HepG2 (cell line): Measurements from ENCODE around the gene VWA1. TPM values are rescaled to one million over a fixed set of nuclear protein-coding genes. Genes with fewer than 3 reads are reported as not detected.

Experiments used
- ATF7 ChIP-seq, 2 experiments: fragments of 450-650 bp in 1 of 2; sonication (generic) in 1 of 2; formaldehyde crosslinking in 1 of 2; IDR thresholded peaks; 2 replicates each; pipeline versions ENCODE4 v1.4.0 to v1.6.1; 2016 to 2020; ENCODE audit warnings: antibody characterized with exemption in 1 of 2, mild to moderate bottlenecking in 1 of 2, missing genetic modification reagents in 1 of 2
- EHMT2 ChIP-seq: fragments of 200-600 bp; sonication (generic); IDR thresholded peaks from 2 replicates; pipeline ENCODE4 v1.7.0; 2017; ENCODE audit warnings: antibody characterized with exemption, low read depth, low read length, borderline replicate concordance
- FOXP1 ChIP-seq, 2 experiments: fragments of 450-650 bp in 1 of 2; IDR thresholded peaks; 2 replicates each; pipeline ENCODE4 v1.6.1; 2017 to 2018; ENCODE audit warnings: antibody characterized with exemption in 1 of 2
- NFIB ChIP-seq: sonication (generic); formaldehyde crosslinking; IDR thresholded peaks from 2 replicates; pipeline ENCODE4 v1.9.0; 2021; ENCODE audit warnings: missing genetic modification reagents, mild to moderate bottlenecking, borderline replicate concordance
- PHF8 ChIP-seq: sonication (generic); formaldehyde crosslinking; IDR thresholded peaks from 2 replicates; pipeline ENCODE4 v1.5.0; 2020; ENCODE audit warnings: missing genetic modification reagents
- SKIL ChIP-seq: sonication (generic); formaldehyde crosslinking; IDR thresholded peaks from 2 replicates; pipeline ENCODE4 v1.8.0; 2022; ENCODE audit warnings: missing genetic modification reagents, mild to moderate bottlenecking, moderate library complexity, borderline replicate concordance
- STAG1 ChIP-seq: sonication (generic); formaldehyde crosslinking; IDR thresholded peaks from 2 replicates; pipeline ENCODE4 v1.4.0; 2020; ENCODE audit warnings: missing genetic modification reagents
- THRA ChIP-seq: sonication (generic); formaldehyde crosslinking; IDR thresholded peaks from 2 replicates; pipeline ENCODE4 v1.4.0; 2020; ENCODE audit warnings: missing genetic modification reagents, borderline replicate concordance
- TIGD3 ChIP-seq: sonication (generic); formaldehyde crosslinking; IDR thresholded peaks from 2 replicates; pipeline ENCODE4 v1.5.1; 2020; ENCODE audit warnings: mild to moderate bottlenecking, missing genetic modification reagents, borderline replicate concordance
- ZKSCAN1 ChIP-seq: fragments of 150-350 bp; IDR thresholded peaks from 2 replicates; pipeline ENCODE4 v1.6.1; 2014; ENCODE audit warnings: low read length
- ZNF282 ChIP-seq: fragments of 450-650 bp; IDR thresholded peaks from 2 replicates; pipeline ENCODE4 v1.6.1; 2018; ENCODE audit not compliant: partially characterized antibody
- ZNF557 ChIP-seq: sonication (generic); formaldehyde crosslinking; IDR thresholded peaks from 2 replicates; pipeline ENCODE4 v1.4.0; 2020; ENCODE audit warnings: missing genetic modification reagents
- ZNF609 ChIP-seq: sonication (generic); formaldehyde crosslinking; IDR thresholded peaks from 2 replicates; pipeline ENCODE4 v1.4.0; 2020; ENCODE audit warnings: mild to moderate bottlenecking, missing genetic modification reagents, borderline replicate concordance
- ZNF614 ChIP-seq: IDR thresholded peaks from 2 replicates; pipeline ENCODE4 v1.6.1; 2018; ENCODE audit warnings: missing biosample characterization, missing genetic modification reagents, inconsistent platforms, borderline replicate concordance
- ZNF781 ChIP-seq: sonication (generic); formaldehyde crosslinking; IDR thresholded peaks from 2 replicates; pipeline ENCODE4 v1.5.1; 2020; ENCODE audit warnings: borderline replicate concordance, mild to moderate bottlenecking, missing genetic modification reagents; ENCODE audit errors: not compliant biosample characterization
- ZNF83 ChIP-seq: sonication (generic); formaldehyde crosslinking; IDR thresholded peaks from 2 replicates; pipeline ENCODE4 v1.4.0; 2020; ENCODE audit warnings: missing genetic modification reagents, mild to moderate bottlenecking, borderline replicate concordance
- ZSCAN30 ChIP-seq: sonication (generic); formaldehyde crosslinking; IDR thresholded peaks from 2 replicates; pipeline ENCODE4 v1.5.0; 2020; ENCODE audit warnings: mild to moderate bottlenecking, missing genetic modification reagents
- polyA plus RNA-seq, 8 experiments: library from polyadenylated mRNA; depleted of rRNA in 3 of 8; stranded (reverse) in 7 of 8; unstranded in 1 of 8; fragments of >200 nt; fragmentation: Illumina TruSeq in 4 of 8; extraction: Trizol in 4 of 8; gene quantifications; 2 replicates each; pipeline versions ENCODE4 v1.2.1 to v1.2.3, GENCODE V29; 2011 to 2016; ENCODE audit warnings: low read depth in 4 of 8, missing spikeins in 1 of 8, mixed read lengths in 1 of 8; ENCODE audit not compliant: insufficient read depth in 1 of 8
- total RNA-seq, 5 experiments: library from RNA; depleted of rRNA; stranded (reverse); fragments of >200 nt; fragmentation: Illumina TruSeq; extraction: Trizol; gene quantifications; 2 replicates each; pipeline ENCODE4 v1.2.3, GENCODE V29; 2016; ENCODE audit warnings: low read depth in 1 of 5

The VWA1 gene
- total and polyA plus RNA-seq, 2 of the 13 experiments (the other 11 are each of a cell fraction or from before 2014, with no cell fraction given), result 40.9 to 57.5 TPM

GRCh38 chr1:1400576-1401456 is 34.7 kb upstream of the VWA1 start (continued):
- TF ChIP-seq ATF7 (IDR thresholded peaks at IDR 0.05) (no peak), ATF7 (CRISPR knock-in tag; IDR thresholded peaks at IDR 0.05) (peak; percentile 62; the same call in 1 of the 2 replicates), THRA (CRISPR knock-in tag) (peak; percentile 98), PHF8 (CRISPR knock-in tag) (peak; percentile 57), ZNF282 (no peak), FOXP1 (IDR thresholded peaks at IDR 0.05) (peak; percentile 93), FOXP1 (CRISPR knock-in tag; IDR thresholded peaks at IDR 0.05) (peak; percentile 99), NFIB (CRISPR knock-in tag) (no peak), ZNF614 (CRISPR knock-in tag) (peak; percentile 95; the same call in 1 of the 2 replicates), SKIL (CRISPR knock-in tag) (peak; percentile 100), ZNF781 (CRISPR knock-in tag) (peak; percentile 73), TIGD3 (CRISPR knock-in tag) (no peak), EHMT2 (no peak), ZNF609 (peak; percentile 96), STAG1 (peak; percentile 51), ZSCAN30 (CRISPR knock-in tag) (no peak), ZKSCAN1 (peak; percentile 61; the same call in 1 of the 2 replicates), ZNF83 (CRISPR knock-in tag) (0 out of 2 replicates have a peak, but pooled peaks have one; percentile 14), ZNF557 (CRISPR knock-in tag) (peak; percentile 79; the same call in 1 of the 2 replicates)
